CD4-positive, alpha-beta T cell (primary cell): ENCODE results near the gene TMEFF2. TPM values are rescaled to one million over a fixed set of nuclear protein-coding genes. Genes with fewer than 3 reads are reported as not detected.
A peak's percentile ranks its signal among the peaks of the same experiment; 100 is the strongest.

Experiments
- ATAC-seq: fragments of 200-7000 bp; cut with Tn5 transposase; one replicate; pipeline ENCODE4 v1.10.0; 2022; ENCODE audit warnings: mild to moderate bottlenecking; ENCODE audit not compliant: poor library complexity
- CTCF ChIA-PET: fragments of 350-600 bp; sonication (Branson Sonifier 250); formaldehyde crosslinking; loops from one replicate; lab custom pipeline; 2021; ENCODE audit warnings: antibody characterized with exemption, inconsistent platforms; lab: Charles Lee
- POLR2A ChIA-PET: fragments of 350-600 bp; sonication (Branson Sonifier 250); formaldehyde crosslinking; loops from one replicate; lab custom pipeline; 2021; ENCODE audit warnings: antibody characterized with exemption, inconsistent platforms; lab: Charles Lee
- DNase-seq, 14 experiments: peaks; one replicate each; pipeline ENCODE4 v3.0.0-alpha.2; 2013 to 2020; ENCODE audit warnings: mixed read lengths in 2 of 14
- H3K27ac ChIP-seq, 2 donors: one replicate each; pipeline versions ENCODE4 v1.5.1 to v1.7.0; 2013; ENCODE audit warnings: low read length in 2 of 2, low read depth in 1 of 2, mild to moderate bottlenecking in 1 of 2
- H3K27me3 ChIP-seq, 2 experiments: 1 replicate in 1 of 2; 2 replicates in 1 of 2; pipeline versions ENCODE4 v1.6.1 to v1.7.0; 2013; ENCODE audit warnings: low read length in 2 of 2, control low read depth in 1 of 2, mild to moderate bottlenecking in 1 of 2, moderate library complexity in 1 of 2; ENCODE audit not compliant: insufficient read depth in 2 of 2, control insufficient read depth in 1 of 2
- H3K36me3 ChIP-seq: one replicate; pipeline ENCODE4 v1.6.1; 2013; ENCODE audit warnings: low read length, control low read depth; ENCODE audit not compliant: insufficient read depth
- H3K4me1 ChIP-seq: one replicate; pipeline ENCODE4 v1.6.1; 2013; ENCODE audit warnings: low read length, control low read depth; ENCODE audit not compliant: insufficient read depth
- H3K4me3 ChIP-seq: one replicate; pipeline ENCODE4 v1.5.1; 2013; ENCODE audit warnings: mild to moderate bottlenecking, low read length, moderate library complexity
- H3K9me3 ChIP-seq, 2 experiments: 1 replicate in 1 of 2; 2 replicates in 1 of 2; pipeline versions ENCODE4 v1.6.1 to v1.7.0; 2013; ENCODE audit warnings: low read length in 2 of 2, mild to moderate bottlenecking in 2 of 2, control low read depth in 1 of 2, moderate library complexity in 1 of 2; ENCODE audit not compliant: control insufficient read depth in 1 of 2, insufficient read depth in 1 of 2
- H3K27ac Mint-ChIP-seq: one replicate; pipeline ENCODE4 v1.8.0; 2020; ENCODE audit warnings: mixed read lengths
- H3K27me3 Mint-ChIP-seq: one replicate; pipeline ENCODE4 v1.8.0; 2021; ENCODE audit warnings: mixed read lengths
- H3K36me3 Mint-ChIP-seq: one replicate; pipeline ENCODE4 v1.8.0; 2021; ENCODE audit warnings: low read depth, mixed read lengths
- H3K4me1 Mint-ChIP-seq: one replicate; pipeline ENCODE4 v1.8.0; 2021; ENCODE audit warnings: low read depth, mixed read lengths
- H3K4me3 Mint-ChIP-seq: one replicate; pipeline ENCODE4 v1.8.0; 2020; ENCODE audit warnings: mild to moderate bottlenecking, mixed read lengths
- H3K9me3 Mint-ChIP-seq: one replicate; pipeline ENCODE4 v1.8.0; 2020; ENCODE audit warnings: mixed read lengths
- CTCF ChIP-seq: fragments of 200-600 bp; IDR thresholded peaks from one replicate; pipeline ENCODE4 v1.8.0; 2022; ENCODE audit warnings: antibody characterized with exemption, mild to moderate bottlenecking
- intact Hi-C, 2 experiments: fragments of 100-400 bp; cut with DNase I in 1 of 2; cut with micrococcal nuclease in 1 of 2; formaldehyde crosslinking; loops; one replicate each; pipeline versions ENCODE4 v1.15.1 to v1.9.0; 2023 to 2025; cut with DNase I, micrococcal nuclease
- total RNA-seq, 174 experiments: library from RNA in 2 of 174; stranded (reverse) in 2 of 174; gene quantifications; one replicate each; pipeline ENCODE4 v1.2.3 and lab custom pipeline; 2021 to 2026

Gene TMEFF2
- total RNA-seq, 2 experiments from 2014 or later: not detected

- Histone ChIP-seq H3K4me1 (peaks cover 28% of the 10 kb centered on the region), H3K4me3 (no peak overlapping the region), H3K9me3 (peaks cover 0 to 16% of the 10 kb centered on the region in 2 experiments), H3K36me3 (no peaks in the 10 kb centered on the region), H3K27me3 (peaks cover 45 to 79% of the 10 kb centered on the region in 2 experiments), H3K27ac (no peak overlapping the region)
- ChIA-PET POLR2A (no interaction called here), CTCF (no interaction called here)
- H3K4me3 Mint-ChIP-seq: peak overlapping the region; percentile 62
- H3K36me3 Mint-ChIP-seq: no peaks in the 10 kb centered on the region
- TF ChIP-seq CTCF: no peak
- H3K9me3 Mint-ChIP-seq: no peaks in the 10 kb centered on the region
- intact Hi-C loops: no loop called here
- DNase-seq: no peak
- peaks cover 86% of the 10 kb centered on the region for H3K27me3 Mint-ChIP-seq
- H3K27ac Mint-ChIP-seq: no peak overlapping the region
- peaks cover 37% of the 10 kb centered on the region for H3K4me1 Mint-ChIP-seq
- ATAC-seq: no peak
Observed at GRCh38 chr2:192196421-192197194, 1.9 kb upstream of the TMEFF2 start.

GRCh38 chr2:192195548-192196418 is 1.1 kb upstream of the TMEFF2 start:
- Histone ChIP-seq H3K4me3 (peak overlapping the region; percentile 40), H3K9me3 (peaks cover 0 to 16% of the 10 kb centered on the region in 2 experiments), H3K27me3 (peaks cover 46 to 87% of the 10 kb centered on the region in 2 experiments), H3K4me1 (peaks cover 28% of the 10 kb centered on the region), H3K27ac (no peak overlapping the region), H3K36me3 (no peaks in the 10 kb centered on the region)
- Mint-ChIP-seq H3K27ac (no peak overlapping the region), H3K36me3 (no peaks in the 10 kb centered on the region), H3K27me3 (peaks cover 89% of the 10 kb centered on the region), H3K4me3 (peak overlapping the region; percentile 62), H3K9me3 (no peaks in the 10 kb centered on the region), H3K4me1 (peaks cover 37% of the 10 kb centered on the region)
- ATAC-seq (no peak), DNase-seq (peak in 5 of 14 experiments; percentile 0 to 32 (median 10))
- TF ChIP-seq CTCF: no peak
- intact Hi-C loops: no loop called here
- CTCF ChIA-PET: no interaction called here
- POLR2A ChIA-PET: no interaction called here

GRCh38 chr2:192194265-192194865 is 368 bp downstream of the TMEFF2 start:
- TF ChIP-seq CTCF: no peak
- Mint-ChIP-seq H3K27ac (no peak overlapping the region), H3K4me3 (peak overlapping the region; percentile 62), H3K27me3 (peaks cover 92% of the 10 kb centered on the region), H3K9me3 (no peaks in the 10 kb centered on the region), H3K36me3 (no peaks in the 10 kb centered on the region), H3K4me1 (peaks cover 37% of the 10 kb centered on the region)
- DNase-seq (peak in 5 of 14 experiments; percentile 0 to 34 (median 15)), ATAC-seq (peak; percentile 41)
- Histone ChIP-seq H3K9me3 (peaks cover 0 to 16% of the 10 kb centered on the region in 2 experiments), H3K4me1 (peaks cover 28% of the 10 kb centered on the region), H3K27ac (no peak overlapping the region), H3K27me3 (peaks cover 46 to 78% of the 10 kb centered on the region in 2 experiments), H3K36me3 (no peaks in the 10 kb centered on the region), H3K4me3 (peak overlapping the region; percentile 40)
- CTCF ChIA-PET: interaction anchor here (1.5 kb wide), 1 partner anchor 32 kb away, joined by 3 read pairs; no protein-coding TSS in a partner anchor
- POLR2A ChIA-PET: interaction anchor here (0.9 kb wide), 1 partner anchor 519 kb away, joined by 3 read pairs; no protein-coding TSS in a partner anchor
- intact Hi-C loops: no loop called here
